KMS-11 (cell line): ENCODE measurements around the gene ABL2.

Source experiments
- H2AFZ ChIP-seq: fragments of 200-600 bp; sonication (generic); 2 replicates; pipeline ENCODE4 v1.6.1; 2016; ENCODE audit warnings: antibody characterized with exemption, mixed run types, low read depth
- H3K27ac ChIP-seq: fragments of 200-600 bp; sonication (generic); 2 replicates; pipeline ENCODE4 v1.6.1; 2016; ENCODE audit warnings: mild to moderate bottlenecking, mixed run types
- H3K27me3 ChIP-seq: fragments of 200-600 bp; sonication (generic); 2 replicates; pipeline ENCODE4 v1.6.1; 2017; ENCODE audit warnings: mild to moderate bottlenecking, low read depth, mixed run types, moderate library complexity; ENCODE audit not compliant: insufficient read depth
- H3K36me3 ChIP-seq: fragments of 200-600 bp; sonication (generic); 2 replicates; pipeline ENCODE4 v1.6.1; 2017; ENCODE audit warnings: mild to moderate bottlenecking, mixed run types; ENCODE audit not compliant: insufficient read depth
- H3K4me1 ChIP-seq: fragments of 200-600 bp; sonication (generic); 2 replicates; pipeline ENCODE4 v1.6.1; 2016; ENCODE audit warnings: mild to moderate bottlenecking, low read depth, mixed run types; ENCODE audit not compliant: poor library complexity, severe bottlenecking
- H3K4me2 ChIP-seq: fragments of 200-600 bp; sonication (generic); 2 replicates; pipeline ENCODE4 v1.7.0; 2016; ENCODE audit warnings: mild to moderate bottlenecking, mixed run types
- H3K4me3 ChIP-seq: fragments of 200-600 bp; sonication (generic); IDR thresholded peaks from 2 replicates; pipeline ENCODE4 v1.6.1; 2017; ENCODE audit warnings: low read depth, low read length, mixed read lengths; ENCODE audit not compliant: insufficient read depth
- H3K79me2 ChIP-seq: fragments of 200-600 bp; sonication (generic); 2 replicates; pipeline ENCODE4 v1.6.1; 2016; ENCODE audit warnings: low read depth, mixed run types; ENCODE audit not compliant: insufficient read depth
- H3K9ac ChIP-seq: fragments of 200-600 bp; sonication (generic); 2 replicates; pipeline ENCODE4 v1.6.1; 2016; ENCODE audit warnings: mild to moderate bottlenecking, mixed run types
- H4K20me1 ChIP-seq: fragments of 200-600 bp; sonication (generic); 2 replicates; pipeline ENCODE4 v1.6.1; 2016; ENCODE audit warnings: mild to moderate bottlenecking, mixed run types; ENCODE audit not compliant: insufficient read depth
- TF ChIP-seq, protein P1 (sequence below): fragments of 200-600 bp; sonication (generic); conservative IDR thresholded peaks from 2 replicates; pipeline ENCODE4 v1.6.1; 2017; ENCODE audit warnings: low read depth, mild to moderate bottlenecking, antibody characterized with exemption, low read length, moderate library complexity, mixed read lengths

The ABL2 gene

DNA sequence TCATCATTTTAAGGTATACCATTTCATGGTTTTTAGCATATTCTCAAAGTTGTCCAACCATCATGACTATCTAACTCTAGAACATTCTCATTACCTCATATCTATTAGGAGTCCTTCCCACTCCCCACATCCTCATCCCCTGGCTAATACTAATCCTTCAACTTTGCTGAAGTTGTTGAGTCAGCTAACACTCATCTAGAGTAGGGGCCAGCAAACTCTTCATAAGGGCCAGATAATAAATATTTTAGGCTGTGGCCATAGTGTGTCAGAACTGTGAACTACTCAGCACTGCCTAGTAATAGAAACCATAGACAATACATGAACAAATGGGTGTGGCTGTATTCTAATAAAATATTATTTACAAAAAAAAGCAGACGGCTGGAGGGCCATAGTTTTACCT lies 104.6 kb downstream of the ABL2 start:
- no peak overlapping the region for H3K27ac ChIP-seq
- H3K9ac ChIP-seq, result no peak overlapping the region
- no peaks in the 10 kb centered on the region for H3K79me2 ChIP-seq
- TF ChIP-seq, protein P1, sequence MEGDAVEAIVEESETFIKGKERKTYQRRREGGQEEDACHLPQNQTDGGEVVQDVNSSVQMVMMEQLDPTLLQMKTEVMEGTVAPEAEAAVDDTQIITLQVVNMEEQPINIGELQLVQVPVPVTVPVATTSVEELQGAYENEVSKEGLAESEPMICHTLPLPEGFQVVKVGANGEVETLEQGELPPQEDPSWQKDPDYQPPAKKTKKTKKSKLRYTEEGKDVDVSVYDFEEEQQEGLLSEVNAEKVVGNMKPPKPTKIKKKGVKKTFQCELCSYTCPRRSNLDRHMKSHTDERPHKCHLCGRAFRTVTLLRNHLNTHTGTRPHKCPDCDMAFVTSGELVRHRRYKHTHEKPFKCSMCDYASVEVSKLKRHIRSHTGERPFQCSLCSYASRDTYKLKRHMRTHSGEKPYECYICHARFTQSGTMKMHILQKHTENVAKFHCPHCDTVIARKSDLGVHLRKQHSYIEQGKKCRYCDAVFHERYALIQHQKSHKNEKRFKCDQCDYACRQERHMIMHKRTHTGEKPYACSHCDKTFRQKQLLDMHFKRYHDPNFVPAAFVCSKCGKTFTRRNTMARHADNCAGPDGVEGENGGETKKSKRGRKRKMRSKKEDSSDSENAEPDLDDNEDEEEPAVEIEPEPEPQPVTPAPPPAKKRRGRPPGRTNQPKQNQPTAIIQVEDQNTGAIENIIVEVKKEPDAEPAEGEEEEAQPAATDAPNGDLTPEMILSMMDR, result no peak
- no peak overlapping the region for H3K4me2 ChIP-seq
- no peaks in the 10 kb centered on the region for H3K36me3 ChIP-seq
- no peak overlapping the region for H3K4me3 ChIP-seq
- H2AFZ ChIP-seq, result no peak overlapping the region
- no peaks in the 10 kb centered on the region for H4K20me1 ChIP-seq
- H3K27me3 ChIP-seq, result no peaks in the 10 kb centered on the region
- H3K4me1 ChIP-seq, result peaks cover 22% of the 10 kb centered on the region

DNA sequence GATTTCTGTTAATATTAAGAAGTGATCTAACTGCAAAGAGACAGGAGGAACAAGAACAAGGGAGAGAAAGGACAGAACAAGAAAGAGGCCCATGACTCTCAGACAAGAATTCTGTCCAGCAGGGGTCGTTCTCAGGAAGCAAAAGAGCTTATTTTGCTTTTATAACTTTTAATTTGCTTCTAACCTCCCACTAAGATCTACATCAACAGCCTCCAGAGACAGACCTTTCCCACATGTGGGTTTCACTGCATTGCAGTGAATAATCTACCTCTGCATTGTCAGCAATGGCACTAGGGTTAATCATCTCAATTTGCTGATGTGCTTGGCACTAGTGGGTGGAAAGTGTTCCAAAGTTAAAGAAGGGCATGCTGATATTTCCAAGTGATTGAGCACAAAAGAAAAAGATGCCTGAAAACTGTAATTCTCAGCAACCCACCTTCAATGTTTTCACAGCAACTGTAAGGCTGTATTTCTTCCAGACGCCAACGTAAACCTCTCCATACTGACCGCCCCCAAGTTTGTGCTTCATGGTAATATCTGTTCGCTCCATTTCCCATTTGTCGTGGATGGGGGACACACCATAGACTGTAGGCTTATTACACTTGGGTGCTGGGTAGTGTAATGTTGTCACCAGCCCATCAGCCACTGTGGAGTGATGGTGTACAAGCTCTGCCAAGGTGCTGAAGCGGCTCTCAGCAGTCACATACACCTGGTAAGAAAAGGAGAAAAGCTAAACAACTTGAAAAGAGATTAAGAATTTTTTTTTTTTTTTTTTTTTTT lies 108.1 kb downstream of the ABL2 start:
- H3K79me2 ChIP-seq, result no peaks in the 10 kb centered on the region
- H3K27ac ChIP-seq, result no peak overlapping the region
- H4K20me1 ChIP-seq, result no peaks in the 10 kb centered on the region

DNA sequence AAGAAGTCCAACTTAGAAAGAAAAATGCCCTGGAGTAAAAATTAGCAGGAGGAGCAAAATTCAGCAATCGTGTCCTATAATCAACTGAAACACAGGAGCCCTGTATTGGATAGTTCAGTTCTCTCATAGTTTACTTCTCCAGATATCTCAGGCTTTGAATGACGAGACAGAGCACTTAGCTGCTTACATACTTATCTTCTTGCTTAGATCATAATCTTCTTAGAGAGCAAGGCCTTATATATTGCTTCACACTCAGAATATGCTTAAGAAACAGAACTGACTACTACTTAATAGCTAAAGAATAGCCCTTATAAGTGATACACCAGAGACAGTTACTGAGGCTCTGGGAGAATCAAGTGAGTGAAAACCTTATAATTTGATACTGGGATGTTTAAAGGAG lies 108.7 kb downstream of the ABL2 start:
- H3K27me3 ChIP-seq, result no peaks in the 10 kb centered on the region
- no peaks in the 10 kb centered on the region for H4K20me1 ChIP-seq

More for the DNA sequence above, 108.1 kb downstream of the ABL2 start:
- TF ChIP-seq, protein P1, result peak; percentile 86
- no peak overlapping the region for H3K4me2 ChIP-seq
- H3K27me3 ChIP-seq, result no peaks in the 10 kb centered on the region
- H3K4me1 ChIP-seq, result peaks cover 9% of the 10 kb centered on the region
- H3K36me3 ChIP-seq, result no peaks in the 10 kb centered on the region; the same call in 1 of the 2 replicates
- H3K4me3 ChIP-seq, result no peak overlapping the region
- no peak overlapping the region for H2AFZ ChIP-seq
- no peak overlapping the region for H3K9ac ChIP-seq

DNA sequence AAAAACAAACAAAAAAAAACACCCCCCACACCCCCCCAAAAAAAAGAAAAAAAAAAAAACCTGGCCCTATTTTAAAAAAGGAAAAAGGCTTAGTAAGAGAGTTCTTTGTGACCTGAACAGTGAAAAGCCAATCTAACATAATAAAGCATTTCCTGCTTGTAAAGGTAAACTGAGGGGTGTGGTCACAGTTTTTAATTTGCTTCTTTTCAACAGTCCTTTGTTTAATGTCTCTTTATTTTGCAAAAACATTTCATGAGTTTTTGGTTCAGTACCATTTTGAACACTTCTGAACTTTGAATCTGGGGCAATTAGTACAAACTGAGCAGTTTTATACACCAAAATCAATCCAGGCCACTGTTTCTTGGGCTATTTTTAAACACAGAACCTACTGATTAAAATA lies 110.0 kb downstream of the ABL2 start:
- H4K20me1 ChIP-seq, result no peaks in the 10 kb centered on the region
- H3K79me2 ChIP-seq, result no peaks in the 10 kb centered on the region
- no peaks in the 10 kb centered on the region; the same call in 1 of the 2 replicates for H3K36me3 ChIP-seq
- peaks cover 9% of the 10 kb centered on the region for H3K4me1 ChIP-seq
- no peaks in the 10 kb centered on the region for H3K27me3 ChIP-seq
- no peak overlapping the region for H2AFZ ChIP-seq
- H3K27ac ChIP-seq, result no peak overlapping the region
- H3K9ac ChIP-seq, result no peak overlapping the region
- TF ChIP-seq, protein P1, result no peak
- H3K4me2 ChIP-seq, result no peak overlapping the region
- H3K4me3 ChIP-seq, result no peak overlapping the region

More for the DNA sequence above, 108.7 kb downstream of the ABL2 start:
- Histone ChIP-seq H3K4me1 (peaks cover 9% of the 10 kb centered on the region), H3K36me3 (no peaks in the 10 kb centered on the region; the same call in 1 of the 2 replicates), H2AFZ (no peak overlapping the region), H3K4me3 (no peak overlapping the region), H3K27ac (no peak overlapping the region), H3K9ac (no peak overlapping the region), H3K4me2 (no peak overlapping the region), H3K79me2 (no peaks in the 10 kb centered on the region)
- TF ChIP-seq, protein P1, result no peak
